ENCODE data around the gene TMEM191B. TPM values are rescaled to one million over a fixed set of nuclear protein-coding genes. Genes with fewer than 3 reads are reported as not detected.
"Not testable (repeated sequence)": the region's sequence is repeated elsewhere in the genome, so short reads cannot be mapped to it uniquely, and the experiment has no call there.

Gene TMEM191B
- 1 to 10 TPM; 1.5 to 1.7 TPM for total RNA-seq

- peak within 1 kb of the TSS; percentile 63 for H3K4me3 Mint-ChIP-seq
- H3K4me1 Mint-ChIP-seq, H3K27me3 Mint-ChIP-seq, H3K27ac Mint-ChIP-seq, H3K9me3 Mint-ChIP-seq, H3K36me3 Mint-ChIP-seq, DNase-seq: not testable (repeated sequence)
These were observed at the start of gene TMEM191B for GRCh38 chr22:18527752-18528596. Gene TMEM191B (plus strand): TSS chr22:18527802. CDS start chr22:18527981, 179 bp downstream.

GRCh38 chr22:18496227-18496626 lies 31.4 kb upstream of the TMEM191B start:
- H3K4me3 Mint-ChIP-seq, DNase-seq, H3K4me1 Mint-ChIP-seq, H3K9me3 Mint-ChIP-seq, H3K27me3 Mint-ChIP-seq, H3K27ac Mint-ChIP-seq, H3K36me3 Mint-ChIP-seq: not testable (repeated sequence)

GRCh38 chr22:18511327-18511726 lies 16.3 kb upstream of the TMEM191B start:
- not testable (repeated sequence) for H3K36me3 Mint-ChIP-seq, H3K27me3 Mint-ChIP-seq, H3K27ac Mint-ChIP-seq, H3K4me3 Mint-ChIP-seq, H3K4me1 Mint-ChIP-seq, H3K9me3 Mint-ChIP-seq, DNase-seq

- not testable (repeated sequence) for H3K27ac Mint-ChIP-seq, H3K36me3 Mint-ChIP-seq, H3K9me3 Mint-ChIP-seq, H3K4me1 Mint-ChIP-seq, H3K27me3 Mint-ChIP-seq, DNase-seq, H3K4me3 Mint-ChIP-seq
These were observed 15.2 kb upstream of the TMEM191B start for GRCh38 chr22:18512378-18512777.

- H3K4me3 Mint-ChIP-seq, H3K9me3 Mint-ChIP-seq, H3K27ac Mint-ChIP-seq, H3K4me1 Mint-ChIP-seq, H3K27me3 Mint-ChIP-seq, H3K36me3 Mint-ChIP-seq, DNase-seq: not testable (repeated sequence)
These were observed 14.1 kb upstream of the TMEM191B start for GRCh38 chr22:18513454-18513853.

- not testable (repeated sequence) for H3K4me1 Mint-ChIP-seq, DNase-seq, H3K27me3 Mint-ChIP-seq, H3K36me3 Mint-ChIP-seq, H3K4me3 Mint-ChIP-seq, H3K9me3 Mint-ChIP-seq, H3K27ac Mint-ChIP-seq
These were observed 9.5 kb upstream of the TMEM191B start, which contains the start of gene GGTLC3 for GRCh38 chr22:18518061-18518460. Gene GGTLC3 (minus strand): TSS chr22:18518161. CDS start chr22:18517897, 264 bp downstream.

- not testable (repeated sequence) for H3K27ac Mint-ChIP-seq, H3K36me3 Mint-ChIP-seq, H3K9me3 Mint-ChIP-seq, DNase-seq, H3K4me3 Mint-ChIP-seq, H3K4me1 Mint-ChIP-seq, H3K27me3 Mint-ChIP-seq
These were observed 4.8 kb upstream of the TMEM191B start for GRCh38 chr22:18522762-18523161.

GRCh38 chr22:18523328-18523727 lies 4.3 kb upstream of the TMEM191B start:
- not testable (repeated sequence) for H3K9me3 Mint-ChIP-seq, H3K4me1 Mint-ChIP-seq, H3K4me3 Mint-ChIP-seq, H3K27ac Mint-ChIP-seq, H3K27me3 Mint-ChIP-seq, H3K36me3 Mint-ChIP-seq, DNase-seq

- peak overlapping the region; percentile 63 for H3K4me3 Mint-ChIP-seq
- peak; percentile 87 for DNase-seq
- H3K4me1 Mint-ChIP-seq, H3K27me3 Mint-ChIP-seq, H3K36me3 Mint-ChIP-seq, H3K9me3 Mint-ChIP-seq: not testable (repeated sequence)
- peak overlapping the region; percentile 85 for H3K27ac Mint-ChIP-seq
These were observed 1.2 kb downstream of the TMEM191B start for GRCh38 chr22:18528597-18529415.

- not testable (repeated sequence) for DNase-seq, H3K4me1 Mint-ChIP-seq, H3K4me3 Mint-ChIP-seq, H3K36me3 Mint-ChIP-seq, H3K9me3 Mint-ChIP-seq, H3K27me3 Mint-ChIP-seq, H3K27ac Mint-ChIP-seq
These were observed 2.0 kb downstream of the TMEM191B start for GRCh38 chr22:18529416-18530145.

GRCh38 chr22:18533633-18534032 lies 6.0 kb downstream of the TMEM191B start:
- H3K27ac Mint-ChIP-seq, H3K36me3 Mint-ChIP-seq, H3K4me3 Mint-ChIP-seq, H3K4me1 Mint-ChIP-seq, H3K27me3 Mint-ChIP-seq, H3K9me3 Mint-ChIP-seq, DNase-seq: not testable (repeated sequence)

GRCh38 chr22:18534315-18534714 lies 6.7 kb downstream of the TMEM191B start:
- DNase-seq, H3K4me3 Mint-ChIP-seq, H3K4me1 Mint-ChIP-seq, H3K27ac Mint-ChIP-seq, H3K27me3 Mint-ChIP-seq, H3K9me3 Mint-ChIP-seq, H3K36me3 Mint-ChIP-seq: not testable (repeated sequence)

GRCh38 chr22:18539994-18540393 lies 12.4 kb downstream of the TMEM191B start:
- DNase-seq, H3K27ac Mint-ChIP-seq, H3K36me3 Mint-ChIP-seq, H3K4me3 Mint-ChIP-seq, H3K9me3 Mint-ChIP-seq, H3K27me3 Mint-ChIP-seq, H3K4me1 Mint-ChIP-seq: not testable (repeated sequence)

- not testable (repeated sequence) for H3K27ac Mint-ChIP-seq, H3K4me1 Mint-ChIP-seq, H3K36me3 Mint-ChIP-seq, H3K4me3 Mint-ChIP-seq, H3K9me3 Mint-ChIP-seq, H3K27me3 Mint-ChIP-seq, DNase-seq
These were observed 15.8 kb downstream of the TMEM191B start for GRCh38 chr22:18543400-18543799.

GRCh38 chr22:18544615-18545014 lies 17.0 kb downstream of the TMEM191B start:
- not testable (repeated sequence) for H3K36me3 Mint-ChIP-seq, H3K9me3 Mint-ChIP-seq

More at GRCh38 chr22:18544615-18545014, 17.0 kb downstream of the TMEM191B start:
- H3K27ac Mint-ChIP-seq, H3K4me3 Mint-ChIP-seq, DNase-seq, H3K27me3 Mint-ChIP-seq, H3K4me1 Mint-ChIP-seq: not testable (repeated sequence)
